Globus pallidus (tissue), 1 donor: ENCODE data around the gene C22orf31.

ENCODE experiments used
- DNase-seq: peaks from one replicate; pipeline ENCODE4 v3.0.0-alpha.2; 2015; ENCODE audit warnings: low spot score

C22orf31 gene

GRCh38 chr22:29029202-29030000 is 32.2 kb downstream of the C22orf31 start:
- DNase-seq: no peak

- no peak for DNase-seq
These were observed 33.2 kb downstream of the C22orf31 start for GRCh38 chr22:29028468-29028867.

GRCh38 chr22:29026579-29026978 is 35.1 kb downstream of the C22orf31 start:
- no peak for DNase-seq

- DNase-seq: no peak
These were observed 38.3 kb downstream of the C22orf31 start for GRCh38 chr22:29023172-29023796.

- no peak for DNase-seq
These were observed 39.4 kb downstream of the C22orf31 start for GRCh38 chr22:29022101-29022817.

GRCh38 chr22:29018293-29019189 is 43.1 kb downstream of the C22orf31 start:
- no peak for DNase-seq

- DNase-seq: no peak
These were observed 45.3 kb downstream of the C22orf31 start for GRCh38 chr22:29016067-29016938.

GRCh38 chr22:29014773-29015172 is 46.9 kb downstream of the C22orf31 start:
- no peak for DNase-seq

GRCh38 chr22:29014293-29014692 is 47.3 kb downstream of the C22orf31 start:
- DNase-seq: no peak

GRCh38 chr22:29012952-29013351 is 48.7 kb downstream of the C22orf31 start:
- DNase-seq: no peak

GRCh38 chr22:29012101-29012433 is 49.6 kb downstream of the C22orf31 start:
- no peak for DNase-seq

GRCh38 chr22:29011240-29012100 is 50.2 kb downstream of the C22orf31 start:
- peak; percentile 54 for DNase-seq

GRCh38 chr22:29009148-29009547 is 52.5 kb downstream of the C22orf31 start:
- no peak for DNase-seq
